Tibial nerve (tissue), 3 donors: ENCODE results near the gene GRIK5.

Source experiments
- CTCF ChIP-seq, 5 experiments: fragments of 200-600 bp in 3 of 5; fragments of 450-650 bp in 2 of 5; sonication (generic) in 3 of 5; IDR thresholded peaks; one replicate each; pipeline ENCODE4 v1.5.1; 2016 to 2019; ENCODE audit warnings: antibody characterized with exemption in 5 of 5, mild to moderate bottlenecking in 3 of 5, moderate library complexity in 2 of 5
- POLR2A ChIP-seq, 2 donors: fragments of 450-650 bp; IDR thresholded peaks; one replicate each; pipeline ENCODE4 v1.6.1; 2017; ENCODE audit warnings: antibody characterized with exemption in 2 of 2, mild to moderate bottlenecking in 2 of 2, moderate library complexity in 2 of 2

- TF ChIP-seq POLR2A (IDR thresholded peaks at IDR 0.05) (no peak), CTCF (IDR thresholded peaks at IDR 0.05) (no peak)
Measured at GRCh38 chr19:42079276-42079669, 9.3 kb upstream of the GRIK5 start.
